ENCODE data around the gene OLR1.
"Not testable (repeated sequence)": the region's sequence is repeated elsewhere in the genome, so short reads cannot be mapped to it uniquely, and the experiment has no call there.

OLR1 gene

GRCh38 chr12:10189653-10190052 lies 17.7 kb upstream of the OLR1 start:
- Histone ChIP-seq H2AFZ (ENCODE audit: insufficient read depth, low read length, poor library complexity) (no peak overlapping the region), H3K9me3 (ENCODE audit: insufficient read depth, low read depth, low read length) (no peaks in the 10 kb centered on the region), H3K23ac (ENCODE audit: low read length) (no peak overlapping the region), H3K4me1 (ENCODE audit: control insufficient read depth in 1 of 2, insufficient read depth in 2 of 2, low read length in 2 of 2) (peaks cover 3% of the 10 kb centered on the region in 2 experiments), H3K14ac (ENCODE audit: low read length) (no peak overlapping the region), H3K4ac (ENCODE audit: low read depth, low read length) (no peak overlapping the region), H2AK5ac (ENCODE audit: low read length) (no peak overlapping the region), H4K91ac (ENCODE audit: low read depth, low read length) (peak overlapping the region; percentile 16), H3K79me1 (ENCODE audit: low read length) (peaks cover 2% of the 10 kb centered on the region), H4K12ac (ENCODE audit: low read depth, low read length) (no peak overlapping the region), H3K36me3 (ENCODE audit: control insufficient read depth in 1 of 2, insufficient read depth in 2 of 2, low read length in 2 of 2) (no peaks in the 10 kb centered on the region), H3K4me3 (ENCODE audit: low read depth, low read length) (no peak overlapping the region), H2BK5ac (ENCODE audit: low read depth, low read length, poor library complexity) (no peak overlapping the region), H3K79me2 (ENCODE audit: control insufficient read depth, insufficient read depth, low read length, poor library complexity) (no peaks in the 10 kb centered on the region), H2BK120ac (ENCODE audit: insufficient read depth, low read length, poor library complexity) (no peak overlapping the region), H3K18ac (ENCODE audit: low read length) (no peak overlapping the region), H4K8ac (ENCODE audit: low read depth, low read length) (no peak overlapping the region), H3K9ac (ENCODE audit: low read length) (no peak overlapping the region), H3K27ac (ENCODE audit: low read depth, low read length) (peak overlapping the region; percentile 28), H3K27me3 (ENCODE audit: insufficient read depth, low read length) (no peaks in the 10 kb centered on the region), H2BK12ac (ENCODE audit: low read length) (peak overlapping the region; percentile 2), H3K4me2 (ENCODE audit: low read length) (no peak overlapping the region)
- DNase-seq: peak in 1 of 2 donors; percentile 82
- no CpG with 5 or more reads among the region's 5 CpGs for WGBS (ENCODE audit: extremely low coverage, insufficient coverage, insufficient read length)

- H4K12ac ChIP-seq (ENCODE audit: low read depth, low read length); H3K18ac ChIP-seq (ENCODE audit: low read length); H2AFZ ChIP-seq (ENCODE audit: insufficient read depth, low read length, poor library complexity); H3K27me3 ChIP-seq (ENCODE audit: insufficient read depth, low read length); H3K9me3 ChIP-seq (ENCODE audit: insufficient read depth, low read depth, low read length); H2BK5ac ChIP-seq (ENCODE audit: low read depth, low read length, poor library complexity); H4K8ac ChIP-seq (ENCODE audit: low read depth, low read length); H4K91ac ChIP-seq (ENCODE audit: low read depth, low read length); H3K4me1 ChIP-seq (ENCODE audit: control insufficient read depth in 1 of 2, insufficient read depth in 2 of 2, low read length in 2 of 2); H2AK5ac ChIP-seq (ENCODE audit: low read length); H3K79me2 ChIP-seq (ENCODE audit: control insufficient read depth, insufficient read depth, low read length, poor library complexity); H3K23ac ChIP-seq (ENCODE audit: low read length); H3K4me3 ChIP-seq (ENCODE audit: low read depth, low read length); H3K4me2 ChIP-seq (ENCODE audit: low read length); H2BK120ac ChIP-seq (ENCODE audit: insufficient read depth, low read length, poor library complexity); H3K36me3 ChIP-seq (ENCODE audit: control insufficient read depth in 1 of 2, insufficient read depth in 2 of 2, low read length in 2 of 2); H3K4ac ChIP-seq (ENCODE audit: low read depth, low read length); H3K79me1 ChIP-seq (ENCODE audit: low read length); H3K27ac ChIP-seq (ENCODE audit: low read depth, low read length); H3K14ac ChIP-seq (ENCODE audit: low read length); H2BK12ac ChIP-seq (ENCODE audit: low read length); H3K9ac ChIP-seq (ENCODE audit: low read length); DNase-seq: not testable (repeated sequence)
- no CpG with 5 or more reads among the region's 6 CpGs for WGBS (ENCODE audit: extremely low coverage, insufficient coverage, insufficient read length)
Measured at GRCh38 chr12:10186958-10187357, 15.0 kb upstream of the OLR1 start.

- Histone ChIP-seq H4K12ac (ENCODE audit: low read depth, low read length) (no peak overlapping the region), H2AFZ (ENCODE audit: insufficient read depth, low read length, poor library complexity) (no peak overlapping the region), H3K9me3 (ENCODE audit: insufficient read depth, low read depth, low read length) (no peaks in the 10 kb centered on the region), H3K4me3 (ENCODE audit: low read depth, low read length) (no peak overlapping the region), H3K27ac (ENCODE audit: low read depth, low read length) (no peak overlapping the region), H3K14ac (ENCODE audit: low read length) (no peak overlapping the region), H3K18ac (ENCODE audit: low read length) (no peak overlapping the region), H3K79me2 (ENCODE audit: control insufficient read depth, insufficient read depth, low read length, poor library complexity) (no peaks in the 10 kb centered on the region), H3K79me1 (ENCODE audit: low read length) (peaks cover 2% of the 10 kb centered on the region), H2BK120ac (ENCODE audit: insufficient read depth, low read length, poor library complexity) (no peak overlapping the region), H3K36me3 (ENCODE audit: control insufficient read depth in 1 of 2, insufficient read depth in 2 of 2, low read length in 2 of 2) (no peaks in the 10 kb centered on the region), H2BK12ac (ENCODE audit: low read length) (no peak overlapping the region), H4K8ac (ENCODE audit: low read depth, low read length) (no peak overlapping the region), H2AK5ac (ENCODE audit: low read length) (no peak overlapping the region), H4K91ac (ENCODE audit: low read depth, low read length) (no peak overlapping the region), H3K4ac (ENCODE audit: low read depth, low read length) (no peak overlapping the region), H2BK5ac (ENCODE audit: low read depth, low read length, poor library complexity) (no peak overlapping the region), H3K23ac (ENCODE audit: low read length) (no peak overlapping the region), H3K4me2 (ENCODE audit: low read length) (no peak overlapping the region), H3K4me1 (ENCODE audit: control insufficient read depth in 1 of 2, insufficient read depth in 2 of 2, low read length in 2 of 2) (peaks cover 3% of the 10 kb centered on the region in 2 experiments), H3K27me3 (ENCODE audit: insufficient read depth, low read length) (no peaks in the 10 kb centered on the region), H3K9ac (ENCODE audit: low read length) (no peak overlapping the region)
- no peak for DNase-seq
- WGBS (ENCODE audit: extremely low coverage, insufficient coverage, insufficient read length): no CpG with 5 or more reads among the region's 11 CpGs
Measured at GRCh38 chr12:10186299-10186698, 14.4 kb upstream of the OLR1 start.

- Histone ChIP-seq H3K27me3 (ENCODE audit: insufficient read depth, low read length) (no peaks in the 10 kb centered on the region), H3K14ac (ENCODE audit: low read length) (no peak overlapping the region), H4K91ac (ENCODE audit: low read depth, low read length) (no peak overlapping the region), H3K79me2 (ENCODE audit: control insufficient read depth, insufficient read depth, low read length, poor library complexity) (no peaks in the 10 kb centered on the region), H3K4me2 (ENCODE audit: low read length) (no peak overlapping the region), H2AFZ (ENCODE audit: insufficient read depth, low read length, poor library complexity) (no peak overlapping the region), H3K36me3 (ENCODE audit: control insufficient read depth in 1 of 2, insufficient read depth in 2 of 2, low read length in 2 of 2) (no peaks in the 10 kb centered on the region), H3K4me1 (ENCODE audit: control insufficient read depth in 1 of 2, insufficient read depth in 2 of 2, low read length in 2 of 2) (peaks cover 0 to 1% of the 10 kb centered on the region in 2 experiments), H4K12ac (ENCODE audit: low read depth, low read length) (no peak overlapping the region), H3K79me1 (ENCODE audit: low read length) (no peaks in the 10 kb centered on the region), H3K4me3 (ENCODE audit: low read depth, low read length) (no peak overlapping the region), H2AK5ac (ENCODE audit: low read length) (no peak overlapping the region), H2BK12ac (ENCODE audit: low read length) (no peak overlapping the region), H3K27ac (ENCODE audit: low read depth, low read length) (no peak overlapping the region), H2BK120ac (ENCODE audit: insufficient read depth, low read length, poor library complexity) (no peak overlapping the region), H3K4ac (ENCODE audit: low read depth, low read length) (no peak overlapping the region), H3K18ac (ENCODE audit: low read length) (no peak overlapping the region), H2BK5ac (ENCODE audit: low read depth, low read length, poor library complexity) (no peak overlapping the region), H3K23ac (ENCODE audit: low read length) (no peak overlapping the region), H3K9ac (ENCODE audit: low read length) (no peak overlapping the region), H3K9me3 (ENCODE audit: insufficient read depth, low read depth, low read length) (no peaks in the 10 kb centered on the region), H4K8ac (ENCODE audit: low read depth, low read length) (no peak overlapping the region)
- DNase-seq: peak in 1 of 2 donors; percentile 63
- no CpG with 5 or more reads among the region's 7 CpGs for WGBS (ENCODE audit: extremely low coverage, insufficient coverage, insufficient read length)
Measured at GRCh38 chr12:10184261-10184843, 12.4 kb upstream of the OLR1 start.
